Osteocyte (in vitro differentiated cells): ENCODE data around the gene CEP170B. TPM values are rescaled to one million over a fixed set of nuclear protein-coding genes. Genes with fewer than 3 reads are reported as not detected.

ENCODE experiments used
- DNase-seq: peaks from one replicate; pipeline ENCODE4 v3.0.0; 2021; ENCODE audit warnings: mixed read lengths; ENCODE audit not compliant: unreplicated experiment; ENCODE audit errors: extremely low spot score
- H3K27ac Mint-ChIP-seq: one replicate; pipeline ENCODE4 v1.8.0; 2021; ENCODE audit warnings: mild to moderate bottlenecking, mixed read lengths; ENCODE audit not compliant: unreplicated experiment
- H3K27me3 Mint-ChIP-seq: one replicate; pipeline ENCODE4 v1.8.0; 2021; ENCODE audit warnings: mixed read lengths; ENCODE audit not compliant: unreplicated experiment
- H3K36me3 Mint-ChIP-seq: one replicate; pipeline ENCODE4 v1.8.0; 2021; ENCODE audit warnings: mixed read lengths; ENCODE audit not compliant: unreplicated experiment
- H3K4me1 Mint-ChIP-seq: one replicate; pipeline ENCODE4 v1.8.0; 2021; ENCODE audit warnings: mixed read lengths; ENCODE audit not compliant: unreplicated experiment
- H3K4me3 Mint-ChIP-seq: one replicate; pipeline ENCODE4 v1.8.0; 2021; ENCODE audit warnings: mild to moderate bottlenecking, moderate library complexity, mixed read lengths; ENCODE audit not compliant: unreplicated experiment
- H3K9me3 Mint-ChIP-seq: one replicate; pipeline ENCODE4 v1.8.0; 2021; ENCODE audit warnings: mixed read lengths; ENCODE audit not compliant: unreplicated experiment
- total RNA-seq: library from RNA; stranded (reverse); gene quantifications from 2 replicates; pipeline ENCODE4 v1.2.1, GENCODE V29; 2021
- TF ChIP-seq, protein P1 (sequence below): fragments of 200-600 bp; sonication (generic); IDR thresholded peaks from 2 replicates; pipeline ENCODE4 v1.5.0; 2021; ENCODE audit warnings: antibody characterized with exemption, mild to moderate bottlenecking, moderate library complexity

Gene CEP170B
- total RNA-seq, 1 donor from 2014 or later, result 26.4 TPM

DNA sequence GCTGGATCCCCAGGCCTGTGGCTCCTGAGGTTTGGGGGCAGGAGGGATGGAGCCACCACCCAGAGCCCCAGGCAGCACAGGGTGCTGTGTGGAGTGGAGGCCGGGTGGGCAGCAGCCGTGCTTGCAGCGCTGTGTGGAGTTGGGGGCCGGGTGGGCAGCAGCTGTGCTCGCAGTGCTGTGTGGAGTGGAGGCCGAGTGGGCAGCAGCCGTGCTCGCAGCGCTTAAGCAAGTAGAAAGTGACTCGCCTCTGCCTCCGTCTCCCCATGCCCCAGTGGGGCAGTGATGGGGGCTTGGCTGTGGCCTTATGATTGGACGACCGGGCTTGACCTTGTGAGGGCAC lies 10.3 kb downstream of the CEP170B start:
- Mint-ChIP-seq H3K9me3 (no peaks in the 10 kb centered on the region), H3K27ac (no peak overlapping the region), H3K27me3 (no peaks in the 10 kb centered on the region)

DNA sequence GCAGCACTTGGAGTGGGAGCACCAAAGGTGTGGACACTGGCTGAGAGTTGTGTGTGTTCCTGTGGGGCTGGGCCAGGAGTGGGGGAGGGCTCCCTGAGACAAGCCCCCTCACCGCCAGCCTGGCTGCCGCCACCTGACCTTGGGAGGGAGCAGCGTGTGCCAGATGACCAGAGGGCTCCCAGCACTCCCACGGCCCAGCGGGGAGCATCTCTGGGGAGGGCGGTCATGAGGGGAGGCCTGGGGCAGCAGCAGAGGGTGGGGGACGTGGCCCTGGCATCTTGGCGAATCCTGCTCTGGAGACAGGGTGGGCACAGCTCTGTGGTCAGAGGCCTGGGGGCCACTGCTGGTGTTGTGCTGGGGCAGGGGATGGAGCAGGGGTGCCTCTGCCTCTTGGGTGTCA lies 10.7 kb downstream of the CEP170B start:
- Mint-ChIP-seq H3K4me3 (no peak overlapping the region), H3K36me3 (peaks cover 2% of the 10 kb centered on the region), H3K9me3 (no peaks in the 10 kb centered on the region), H3K27ac (no peak overlapping the region), H3K27me3 (no peaks in the 10 kb centered on the region), H3K4me1 (peaks cover 12% of the 10 kb centered on the region)
- no peak for DNase-seq
- TF ChIP-seq, protein P1, sequence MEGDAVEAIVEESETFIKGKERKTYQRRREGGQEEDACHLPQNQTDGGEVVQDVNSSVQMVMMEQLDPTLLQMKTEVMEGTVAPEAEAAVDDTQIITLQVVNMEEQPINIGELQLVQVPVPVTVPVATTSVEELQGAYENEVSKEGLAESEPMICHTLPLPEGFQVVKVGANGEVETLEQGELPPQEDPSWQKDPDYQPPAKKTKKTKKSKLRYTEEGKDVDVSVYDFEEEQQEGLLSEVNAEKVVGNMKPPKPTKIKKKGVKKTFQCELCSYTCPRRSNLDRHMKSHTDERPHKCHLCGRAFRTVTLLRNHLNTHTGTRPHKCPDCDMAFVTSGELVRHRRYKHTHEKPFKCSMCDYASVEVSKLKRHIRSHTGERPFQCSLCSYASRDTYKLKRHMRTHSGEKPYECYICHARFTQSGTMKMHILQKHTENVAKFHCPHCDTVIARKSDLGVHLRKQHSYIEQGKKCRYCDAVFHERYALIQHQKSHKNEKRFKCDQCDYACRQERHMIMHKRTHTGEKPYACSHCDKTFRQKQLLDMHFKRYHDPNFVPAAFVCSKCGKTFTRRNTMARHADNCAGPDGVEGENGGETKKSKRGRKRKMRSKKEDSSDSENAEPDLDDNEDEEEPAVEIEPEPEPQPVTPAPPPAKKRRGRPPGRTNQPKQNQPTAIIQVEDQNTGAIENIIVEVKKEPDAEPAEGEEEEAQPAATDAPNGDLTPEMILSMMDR, result no peak

More for the DNA sequence above, 10.3 kb downstream of the CEP170B start:
- DNase-seq, result no peak
- TF ChIP-seq, protein P1, result no peak
- H3K4me3 Mint-ChIP-seq, result no peak overlapping the region
- no peaks in the 10 kb centered on the region for H3K36me3 Mint-ChIP-seq
- peaks cover 12% of the 10 kb centered on the region for H3K4me1 Mint-ChIP-seq

DNA sequence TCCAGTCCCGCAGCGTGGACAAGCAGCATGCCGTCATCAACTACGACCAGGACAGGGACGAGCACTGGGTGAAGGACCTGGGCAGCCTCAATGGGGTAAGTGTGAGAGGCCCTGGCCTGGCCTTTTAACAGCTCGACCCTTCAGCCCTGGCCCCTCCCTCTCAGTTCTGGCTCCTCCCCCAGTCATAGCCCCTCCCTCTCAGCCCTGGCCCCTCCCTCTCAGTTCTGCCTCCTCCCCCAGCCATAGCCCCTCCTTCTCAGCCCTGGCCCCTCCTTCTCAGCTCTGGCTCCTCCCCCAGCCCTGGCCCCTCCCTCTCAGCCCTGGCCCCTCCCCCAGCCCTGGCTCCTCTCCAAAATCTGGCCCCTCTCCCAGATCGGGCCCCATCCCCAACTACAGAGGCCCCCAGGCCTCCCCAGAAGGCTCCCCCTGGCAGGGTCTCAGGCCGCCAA lies 11.2 kb downstream of the CEP170B start:
- H3K4me1 Mint-ChIP-seq, result peaks cover 12% of the 10 kb centered on the region
- TF ChIP-seq, protein P1, result no peak
- peaks cover 4% of the 10 kb centered on the region for H3K36me3 Mint-ChIP-seq
- no peak overlapping the region for H3K4me3 Mint-ChIP-seq
- H3K27me3 Mint-ChIP-seq, result no peaks in the 10 kb centered on the region
- no peaks in the 10 kb centered on the region for H3K9me3 Mint-ChIP-seq
- no peak for DNase-seq
- H3K27ac Mint-ChIP-seq, result no peak overlapping the region

DNA sequence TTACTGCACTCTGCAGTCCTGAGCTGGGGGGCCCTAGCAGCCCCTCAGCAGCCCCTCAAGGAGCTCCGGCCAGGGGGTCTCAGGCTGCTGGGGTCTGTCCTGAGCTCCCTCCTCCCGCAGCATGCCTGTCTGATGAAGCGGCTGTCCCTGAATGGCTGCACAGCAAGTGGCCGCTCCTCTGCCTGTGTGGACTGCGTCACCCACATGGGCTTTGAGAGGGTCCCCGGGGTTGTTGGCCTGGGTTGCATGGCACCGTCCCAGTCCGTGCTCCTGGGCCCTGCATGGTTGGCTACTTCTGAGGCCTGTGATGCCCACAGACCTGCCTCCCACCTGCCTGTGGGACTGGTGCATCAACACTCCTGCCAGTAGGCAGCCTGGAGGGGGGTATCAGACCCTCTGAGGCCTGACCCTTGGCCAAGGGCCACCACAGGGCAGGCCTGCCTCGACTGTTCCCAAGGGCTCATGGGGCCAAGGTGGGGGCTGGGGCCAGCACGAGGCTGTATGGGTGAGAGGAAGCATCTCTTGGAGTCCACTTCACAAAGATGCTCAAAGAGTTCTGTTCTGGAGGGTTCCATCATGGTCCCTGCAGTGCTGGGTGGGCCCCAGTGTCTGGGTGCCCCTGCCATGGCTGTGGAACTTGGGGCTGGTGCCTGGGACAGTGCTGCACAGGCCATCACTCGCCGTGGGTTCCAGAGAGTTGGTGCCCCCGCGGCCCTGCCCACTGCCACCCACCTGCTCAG lies 12.2 kb downstream of the CEP170B start:
- H3K4me1 Mint-ChIP-seq, result peaks cover 15% of the 10 kb centered on the region
- TF ChIP-seq, protein P1, result no peak
- no peak overlapping the region for H3K4me3 Mint-ChIP-seq
- no peaks in the 10 kb centered on the region for H3K27me3 Mint-ChIP-seq
- H3K9me3 Mint-ChIP-seq, result no peaks in the 10 kb centered on the region
- DNase-seq, result no peak
- H3K27ac Mint-ChIP-seq, result no peak overlapping the region
- H3K36me3 Mint-ChIP-seq, result peaks cover 4% of the 10 kb centered on the region

DNA sequence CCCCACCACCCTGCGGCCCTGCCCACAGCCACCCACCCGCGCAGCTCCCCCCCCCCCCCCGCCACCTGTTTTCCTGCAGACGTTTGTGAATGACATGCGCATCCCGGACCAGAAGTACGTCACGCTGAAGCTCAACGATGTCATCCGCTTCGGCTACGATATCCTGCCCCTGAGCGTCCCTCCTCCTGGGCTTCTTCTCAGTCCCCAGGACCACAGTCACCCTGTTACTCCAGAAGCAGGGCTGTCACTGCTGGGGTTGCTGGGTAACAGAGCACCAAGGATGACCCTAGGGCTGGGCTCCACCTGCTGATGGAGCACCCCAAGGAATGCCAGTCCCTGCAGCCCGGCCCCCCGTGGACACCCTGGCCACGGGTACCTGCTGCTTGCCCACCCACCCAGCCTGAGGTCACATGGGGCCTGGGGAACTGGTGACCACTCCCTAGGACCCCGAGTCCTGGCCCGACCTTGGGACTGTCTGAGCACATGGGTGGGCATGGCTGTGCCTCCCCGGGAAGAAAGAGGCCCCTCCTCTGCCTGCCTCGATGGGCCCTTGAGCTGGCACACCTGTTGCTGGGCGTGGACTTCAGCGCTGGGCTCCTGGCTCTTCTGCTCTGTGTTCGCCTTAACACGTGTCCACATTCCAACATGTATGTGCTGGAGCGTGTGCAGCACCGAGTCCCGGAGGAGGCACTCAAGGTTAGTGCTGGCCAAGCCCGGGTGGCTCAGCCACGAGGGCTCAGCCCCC lies 12.9 kb downstream of the CEP170B start:
- no peaks in the 10 kb centered on the region for H3K27me3 Mint-ChIP-seq
- H3K9me3 Mint-ChIP-seq, result no peaks in the 10 kb centered on the region
- no peak for DNase-seq
- H3K27ac Mint-ChIP-seq, result no peak overlapping the region
- H3K4me3 Mint-ChIP-seq, result no peak overlapping the region
- H3K36me3 Mint-ChIP-seq, result peaks cover 4% of the 10 kb centered on the region
- TF ChIP-seq, protein P1, result no peak
- H3K4me1 Mint-ChIP-seq, result peaks cover 8% of the 10 kb centered on the region
